GM12892 (cell line): ENCODE measurements around the gene TACC2.
"Not testable (repeated sequence)": the region's sequence is repeated elsewhere in the genome, so short reads cannot be mapped to it uniquely, and the experiment has no call there.

Source experiments
- DNase-seq: peaks from one replicate; pipeline ENCODE4 v3.0.0; 2011; ENCODE audit not compliant: insufficient read length
- FAIRE-seq: peaks from 2 replicates; lab custom pipeline; 2011; peaks lifted over from hg19 to GRCh38; lab: Jason Lieb, UNC
- POLR2A ChIP-seq: IDR thresholded peaks from 2 replicates; pipeline ENCODE4 v1.6.1; 2011; ENCODE audit warnings: low read depth, low read length, control low read depth
- POLR2AphosphoS5 ChIP-seq: IDR thresholded peaks from 2 replicates; pipeline ENCODE4 v1.6.1; 2011; ENCODE audit warnings: low read depth, low read length, control low read depth
- TAF1 ChIP-seq: IDR thresholded peaks from 2 replicates; pipeline ENCODE4 v1.6.1; 2011; ENCODE audit warnings: low read depth, mild to moderate bottlenecking, control low read depth, low read length, borderline replicate concordance

TACC2 gene

DNA sequence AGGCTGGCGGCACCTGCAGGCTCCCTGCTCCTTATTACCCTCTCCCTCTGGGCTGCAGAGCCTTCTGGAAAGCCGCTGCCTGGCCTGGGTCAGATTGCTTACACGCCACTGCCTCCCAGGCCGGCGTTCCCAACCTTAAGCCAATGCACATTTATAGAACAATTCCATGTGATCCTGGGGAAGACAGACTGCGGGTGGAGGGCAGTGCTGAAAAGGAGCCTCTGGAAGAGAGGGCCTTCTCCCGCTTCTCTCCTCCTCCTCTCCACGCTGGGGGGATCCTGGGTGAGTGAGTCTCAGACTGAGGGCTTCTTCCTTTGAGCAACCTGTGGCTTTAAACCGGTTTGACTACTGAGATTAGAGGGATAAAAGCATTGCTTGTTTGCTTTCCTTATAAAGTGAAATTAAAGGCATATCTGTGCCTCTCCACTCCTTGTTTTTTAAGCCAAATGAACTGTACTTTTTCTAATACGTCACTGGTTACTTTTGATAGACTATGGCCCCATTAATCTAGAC lies 5.5 kb downstream of the TACC2 start:
- no peak for TF ChIP-seq POLR2A
- no peak for TF ChIP-seq TAF1
- TF ChIP-seq POLR2AphosphoS5 = no peak

GRCh38 chr10:121998462-121998861 lies 9.5 kb downstream of the TACC2 start:
- TF ChIP-seq POLR2A (no peak), TAF1 (no peak), POLR2AphosphoS5 (no peak)
- DNase-seq (no peak), FAIRE-seq (no peak)

More for the DNA sequence above, 5.5 kb downstream of the TACC2 start:
- FAIRE-seq (no peak), DNase-seq (no peak)

GRCh38 chr10:121999301-121999700 lies 10.3 kb downstream of the TACC2 start:
- TF ChIP-seq POLR2A = no peak
- TF ChIP-seq TAF1 = no peak
- no peak for TF ChIP-seq POLR2AphosphoS5
- FAIRE-seq = no peak
- DNase-seq = no peak

DNA sequence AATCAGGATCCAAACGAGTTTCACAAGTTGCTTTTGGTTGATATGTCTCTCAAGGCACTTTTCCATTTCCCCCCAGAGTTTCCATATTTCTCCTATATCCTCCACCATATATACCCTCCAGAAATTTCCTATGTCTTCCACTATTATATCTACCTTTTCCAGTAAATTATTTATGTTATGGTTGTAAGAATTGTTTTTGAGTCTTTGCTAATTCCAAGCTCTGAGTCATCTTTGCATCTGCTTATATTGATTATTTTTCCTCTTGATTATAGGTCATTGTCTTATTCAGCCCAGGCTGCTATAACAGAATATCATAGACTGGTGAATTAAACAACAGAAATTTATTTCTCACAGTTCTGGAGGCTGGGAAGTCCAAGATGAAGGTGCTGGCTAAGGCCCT lies 12.7 kb downstream of the TACC2 start:
- FAIRE-seq (no peak), DNase-seq (no peak)
- TF ChIP-seq POLR2A (no peak), TAF1 (no peak), POLR2AphosphoS5 (no peak)

DNA sequence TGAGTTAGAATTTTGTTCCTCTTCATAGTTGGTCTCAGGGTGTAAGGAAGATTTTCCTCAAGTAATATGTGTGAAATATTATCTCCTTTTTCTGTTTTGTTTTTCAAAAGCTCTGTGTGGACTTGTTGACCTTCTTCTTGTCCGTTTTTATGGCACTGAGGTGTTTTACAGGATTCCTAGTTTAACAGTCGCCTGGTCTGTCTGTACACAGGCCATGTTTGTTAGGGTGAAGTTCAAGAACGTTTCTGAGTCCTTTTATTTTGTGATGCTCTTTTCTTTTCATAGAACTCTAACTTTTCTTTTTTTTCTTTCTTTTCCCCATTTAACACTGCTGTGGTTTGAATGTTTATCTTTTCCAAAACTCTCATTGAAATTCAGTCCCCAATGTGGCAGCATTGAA lies 18.5 kb downstream of the TACC2 start:
- TF ChIP-seq TAF1 = no peak
- TF ChIP-seq POLR2AphosphoS5 = no peak
- TF ChIP-seq POLR2A = no peak
- DNase-seq (no peak), FAIRE-seq (no peak)

DNA sequence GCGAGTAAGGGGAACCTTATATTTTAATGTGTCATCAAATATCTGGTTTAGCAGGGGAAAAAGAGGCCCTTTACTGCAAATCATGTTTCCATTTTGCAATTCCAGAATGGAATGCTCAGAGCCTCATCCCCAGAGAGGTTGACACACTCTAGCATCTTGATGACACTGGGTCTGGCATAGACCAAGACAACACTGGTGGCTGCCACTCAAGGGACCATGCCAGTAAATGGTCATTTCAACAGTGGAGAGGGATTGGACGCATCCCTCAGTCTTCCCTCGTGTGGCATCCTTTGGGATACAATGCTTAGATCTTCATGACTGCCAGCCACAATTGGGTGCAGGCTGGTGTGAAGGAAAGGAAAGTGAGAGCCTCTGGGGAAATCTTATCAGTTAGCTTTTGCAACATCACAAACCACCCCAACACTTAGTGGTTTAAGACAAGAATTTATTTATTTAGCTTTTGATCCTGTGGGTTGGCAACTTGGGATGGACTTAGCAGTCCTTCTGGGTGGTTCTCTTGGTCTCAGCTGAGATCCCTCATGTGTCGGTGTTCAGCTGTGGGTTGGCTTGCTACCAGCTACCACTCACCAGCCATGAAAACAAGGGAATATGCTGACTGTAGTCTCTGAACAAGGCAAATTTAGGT lies 21.6 kb downstream of the TACC2 start:
- TF ChIP-seq POLR2A (no peak), POLR2AphosphoS5 (no peak), TAF1 (no peak)
- no peak for FAIRE-seq

DNA sequence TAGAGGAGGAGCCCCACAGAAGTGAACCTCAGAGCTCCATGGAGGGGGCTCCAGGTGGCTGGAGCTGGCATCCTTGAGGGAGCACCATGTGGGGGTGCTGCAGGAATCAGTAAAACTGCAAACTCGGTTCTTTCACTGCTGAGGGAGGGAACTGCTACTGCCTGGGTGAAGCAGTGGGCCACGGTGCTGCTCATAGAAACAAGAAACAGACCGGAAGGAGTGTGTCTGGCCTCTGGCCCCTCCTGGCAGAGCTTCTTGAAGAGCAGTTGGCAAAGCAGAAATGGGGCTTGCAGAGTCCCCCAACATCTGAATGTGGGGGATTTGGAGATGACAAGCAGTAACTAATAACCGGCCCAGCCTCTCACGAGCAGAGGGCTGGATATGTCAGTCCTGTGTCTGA lies 23.8 kb downstream of the TACC2 start:
- FAIRE-seq (no peak), DNase-seq (no peak)
- no peak for TF ChIP-seq TAF1
- no peak for TF ChIP-seq POLR2AphosphoS5
- TF ChIP-seq POLR2A = no peak

More for the DNA sequence above, 21.6 kb downstream of the TACC2 start:
- DNase-seq = no peak

DNA sequence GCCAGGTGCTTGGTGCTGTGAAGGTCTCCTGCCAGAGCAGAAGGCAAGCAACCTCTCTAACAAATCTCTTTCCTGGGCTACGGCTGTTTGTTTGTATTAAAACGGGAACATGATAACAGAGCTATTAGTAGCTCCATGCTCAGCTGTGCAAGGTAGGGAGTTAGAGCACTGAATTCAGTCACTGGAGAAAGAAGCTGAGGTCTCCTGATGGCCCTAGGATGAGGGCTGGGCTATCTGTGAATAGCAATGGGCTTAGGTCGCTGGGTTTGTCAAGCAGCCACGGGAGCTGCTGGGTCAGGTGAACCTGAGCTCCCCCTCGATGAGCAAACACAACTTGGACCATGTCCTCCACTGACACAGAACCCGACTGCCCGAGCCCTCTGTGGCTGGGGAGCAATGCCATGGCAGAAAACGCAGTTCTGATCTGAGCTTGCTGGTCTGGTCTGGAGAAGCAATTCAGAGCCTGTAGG lies 24.4 kb downstream of the TACC2 start:
- DNase-seq (no peak), FAIRE-seq (no peak)
- TF ChIP-seq POLR2AphosphoS5 (no peak), TAF1 (no peak), POLR2A (no peak)

- TF ChIP-seq TAF1 = no peak
- TF ChIP-seq POLR2A = no peak
- FAIRE-seq = no peak
- no peak for DNase-seq
Measured at GRCh38 chr10:122014652-122015248, 25.8 kb downstream of the TACC2 start.

GRCh38 chr10:122017926-122018325 lies 29.0 kb downstream of the TACC2 start:
- FAIRE-seq, DNase-seq: not testable (repeated sequence)

DNA sequence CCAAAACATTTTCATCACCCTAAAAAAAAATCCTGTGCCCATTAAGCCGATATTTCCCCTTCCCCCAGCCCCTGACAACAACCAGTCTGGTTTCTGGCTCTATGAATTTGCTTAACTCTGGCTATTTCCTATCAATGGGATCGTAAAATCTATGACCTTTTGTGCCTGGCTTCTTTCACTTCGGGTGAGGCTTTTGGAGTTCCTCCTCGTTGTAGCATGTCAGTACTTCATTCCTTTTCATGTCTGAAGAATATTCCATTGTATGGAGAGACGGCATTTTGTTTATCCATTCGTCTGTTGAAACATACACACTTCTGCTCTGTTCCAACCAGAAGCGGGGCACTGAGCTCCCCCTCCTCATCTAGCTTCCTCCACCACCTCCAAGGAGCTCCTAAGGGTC lies 29.5 kb downstream of the TACC2 start:
- FAIRE-seq (no peak), DNase-seq (no peak)
- TF ChIP-seq POLR2A = no peak
- TF ChIP-seq POLR2AphosphoS5 = no peak
- TF ChIP-seq TAF1 = no peak

GRCh38 chr10:122018951-122019413 lies 30.0 kb downstream of the TACC2 start:
- DNase-seq (no peak), FAIRE-seq (no peak)
- TF ChIP-seq POLR2A (no peak), TAF1 (no peak), POLR2AphosphoS5 (no peak)
